GM19438 (cell line): ENCODE results near the gene GFM1.

Experiments used
- ATAC-seq: cut with Tn5 transposase; IDR thresholded peaks from one replicate; pipeline ENCODE4 v1.9.1; 2021; ENCODE audit warnings: low read depth; ENCODE audit not compliant: unreplicated experiment

The GFM1 gene

GRCh38 chr3:158722108-158722507 lies 77.8 kb downstream of the GFM1 start:
- ATAC-seq, result no peak

DNA sequence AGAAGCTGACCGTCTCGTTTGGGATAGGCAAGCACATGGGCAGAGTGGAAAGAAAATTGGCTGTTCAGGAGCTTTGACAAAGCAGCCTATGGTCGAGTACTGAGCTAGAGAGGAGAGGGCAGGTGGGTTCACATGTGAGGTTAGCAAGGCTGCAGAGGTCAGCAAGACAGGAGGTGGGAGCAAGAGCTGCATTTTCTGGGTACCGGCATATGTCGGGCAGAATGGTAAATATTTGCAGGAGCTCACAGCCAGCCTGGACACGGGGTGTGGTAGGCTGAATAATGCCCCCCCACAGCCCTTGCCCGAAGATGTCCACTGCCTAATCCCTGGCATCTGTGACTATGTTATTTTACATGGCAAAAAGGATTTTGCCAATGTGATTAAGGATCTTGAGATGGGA lies 79.7 kb downstream of the GFM1 start:
- ATAC-seq, result no peak

- ATAC-seq, result no peak
These were observed 81.2 kb downstream of the GFM1 start for GRCh38 chr3:158725348-158726011.

- peak; percentile 59 for ATAC-seq
These were observed 83.1 kb downstream of the GFM1 start for GRCh38 chr3:158727206-158728060.

GRCh38 chr3:158728061-158728377 lies 83.7 kb downstream of the GFM1 start:
- no peak for ATAC-seq

DNA sequence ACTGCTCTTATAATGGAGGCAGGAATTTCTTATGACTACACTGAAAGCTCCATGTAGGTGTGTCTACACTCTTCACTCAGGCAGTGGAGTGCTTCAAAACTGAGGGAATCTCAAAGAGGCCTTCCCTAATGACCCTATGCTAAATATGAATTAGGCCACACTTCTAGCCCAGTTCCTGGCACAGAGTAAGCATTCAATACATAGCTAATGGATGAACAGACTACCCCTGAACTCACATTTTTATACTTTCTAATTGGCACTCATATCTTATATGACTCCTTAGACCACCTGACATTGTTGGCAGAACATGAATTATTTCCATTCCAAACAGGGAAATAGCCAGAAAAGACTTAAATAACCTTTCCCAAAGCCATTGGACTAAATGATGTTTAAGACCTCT lies 84.5 kb downstream of the GFM1 start:
- no peak for ATAC-seq

GRCh38 chr3:158731486-158731885 lies 87.2 kb downstream of the GFM1 start:
- no peak for ATAC-seq

GRCh38 chr3:158731938-158732855 lies 87.9 kb downstream of the GFM1 start, which contains the start of gene RARRES1:
Gene RARRES1, minus strand, starts transcription at chr3:158732457. Its CDS starts 42 bp downstream, at chr3:158732415.
- ATAC-seq, result peak; percentile 83

DNA sequence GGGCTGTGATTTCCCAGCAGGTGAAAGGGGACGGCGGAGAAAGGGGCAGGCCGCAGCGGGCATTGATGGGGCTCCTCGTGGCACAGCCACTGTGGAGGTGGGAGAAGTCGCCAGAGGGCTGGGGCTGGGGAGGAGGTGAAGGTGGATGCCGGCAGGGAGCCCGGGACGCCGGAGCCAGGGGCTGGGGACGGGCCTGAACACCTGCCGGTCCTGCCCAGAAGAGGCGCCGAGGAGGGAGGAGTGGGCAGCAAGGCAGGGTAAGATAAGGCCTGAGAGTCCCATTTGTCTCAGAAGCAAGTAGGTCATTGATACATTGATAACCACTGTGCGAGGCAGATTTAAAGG lies 88.5 kb downstream of the GFM1 start:
- no peak for ATAC-seq

DNA sequence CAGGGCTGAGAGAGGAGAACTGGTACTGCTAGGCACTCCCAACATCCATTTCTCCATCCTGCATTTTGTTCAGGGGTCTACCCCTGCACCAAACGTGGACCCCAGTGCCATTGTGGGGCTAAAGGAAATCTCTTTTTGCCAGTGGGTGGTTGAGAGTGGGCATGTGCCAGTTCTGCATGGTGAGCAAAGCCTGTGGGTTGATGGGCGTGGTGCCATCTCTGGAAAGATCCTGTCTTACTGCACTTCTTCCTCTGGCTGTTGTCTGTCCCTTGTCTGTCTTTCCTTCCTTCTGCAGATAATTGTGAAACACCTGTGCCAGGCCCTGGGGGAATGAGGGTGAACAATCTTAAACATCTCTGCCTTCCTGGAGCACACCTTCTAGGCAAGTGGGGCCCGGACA lies 89.3 kb downstream of the GFM1 start:
- no peak for ATAC-seq

GRCh38 chr3:158735296-158736033 lies 91.1 kb downstream of the GFM1 start:
- ATAC-seq, result no peak

DNA sequence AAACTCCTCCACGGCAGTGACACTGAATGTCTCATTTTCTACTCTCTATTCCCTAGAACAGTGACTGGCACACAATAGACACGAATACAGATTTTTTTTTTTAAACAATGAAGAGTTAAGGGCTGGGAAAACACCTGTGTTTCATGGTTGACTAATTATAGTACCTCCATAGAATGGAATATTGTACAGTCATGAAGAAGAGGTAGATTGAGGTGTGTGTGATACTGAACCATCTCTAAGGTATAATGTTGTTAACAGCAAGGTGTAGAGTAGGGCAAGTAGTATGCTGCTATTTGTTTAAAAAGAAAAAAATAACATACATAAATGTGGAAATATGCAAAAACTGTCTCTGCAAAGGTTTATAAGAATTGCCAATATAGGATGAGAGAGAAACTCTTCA lies 93.1 kb downstream of the GFM1 start:
- no peak for ATAC-seq

- ATAC-seq, result no peak
These were observed 93.8 kb downstream of the GFM1 start for GRCh38 chr3:158737976-158738615.

DNA sequence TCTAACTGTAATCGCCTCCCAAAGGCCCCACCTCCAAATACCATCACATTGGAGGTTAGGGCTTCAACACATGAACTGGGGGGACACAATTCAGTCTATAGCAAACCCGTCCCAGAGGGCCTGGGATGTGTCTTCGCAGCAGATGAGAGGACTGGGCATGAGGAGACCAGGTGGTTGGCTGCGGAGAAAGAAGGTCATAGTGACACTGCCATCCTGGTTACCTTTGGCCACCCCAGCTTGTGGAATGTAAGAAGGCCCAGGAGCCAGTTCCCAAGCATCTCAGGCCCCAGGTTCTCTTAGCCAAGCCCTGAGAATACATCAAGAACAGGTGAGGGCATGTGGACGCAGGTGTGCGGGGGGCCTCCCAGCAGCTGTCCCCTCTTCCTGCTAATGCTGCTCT lies 94.3 kb downstream of the GFM1 start:
- ATAC-seq, result no peak

- ATAC-seq, result no peak
These were observed 94.8 kb downstream of the GFM1 start for GRCh38 chr3:158739078-158739477.

DNA sequence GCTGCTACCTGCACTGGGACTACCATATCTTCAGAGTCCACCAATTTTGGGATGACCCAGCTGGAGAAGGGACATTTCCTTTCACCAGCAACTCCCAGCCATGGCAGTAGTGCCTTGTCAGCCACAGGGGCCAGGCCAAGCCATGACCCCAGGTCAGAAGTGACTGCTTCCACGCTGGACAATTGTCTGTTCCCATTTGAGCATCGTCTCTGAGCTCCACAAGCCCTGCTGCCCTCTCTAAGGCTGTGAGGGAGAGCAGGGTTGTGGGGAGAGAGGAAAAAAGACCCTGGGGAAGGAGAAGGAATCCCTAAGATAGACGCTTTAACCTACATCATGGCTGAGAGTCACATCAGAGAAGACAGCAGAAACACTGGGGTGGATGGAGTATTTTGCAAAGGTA lies 95.3 kb downstream of the GFM1 start:
- no peak for ATAC-seq
